ENCODE results near the gene BLOC1S6. TPM values are rescaled to one million over a fixed set of nuclear protein-coding genes. Genes with fewer than 3 reads are reported as not detected.

The BLOC1S6 gene
- total and polyA plus RNA-seq, 2 of the 13 experiments (the other 11 are each of a cell fraction or from before 2014, with no cell fraction given) = 11.8 to 44.3 TPM

DNA sequence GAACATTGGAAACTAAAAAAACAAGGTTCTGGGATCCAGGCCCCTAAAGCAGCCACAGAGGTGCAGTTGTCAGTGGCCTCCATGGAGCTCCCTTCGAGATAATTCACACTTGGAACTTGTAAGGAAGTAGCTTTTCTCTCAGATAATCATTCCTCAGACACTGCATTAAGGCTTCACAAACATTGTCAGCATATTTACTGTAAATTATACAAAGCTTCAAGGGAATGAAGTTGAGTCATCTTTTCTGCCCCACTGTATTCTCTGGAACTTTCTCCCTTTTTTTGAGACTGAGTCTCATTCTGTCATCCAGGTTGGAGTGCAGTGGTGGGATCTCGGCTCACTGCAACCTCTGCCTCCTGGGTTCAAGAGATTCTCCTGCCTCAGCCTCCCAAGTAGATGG lies 7.1 kb downstream of the BLOC1S6 start:
- ChIA-PET POLR2A (no interaction called here), CTCF (ENCODE audit: low intra/inter-chr PET ratio, low total read pairs) (no interaction called here)
- WGBS (ENCODE audit: low lambda C conversion rate) = 89% methylated on average over 2 of the region's 2 CpGs
- Histone ChIP-seq H3K27me3 (ENCODE audit: control insufficient read depth in 1 of 2, insufficient read depth in 2 of 2, low read length in 2 of 2) (no peaks in the 10 kb centered on the region), H3K36me3 (replicated peaks in 1 of 2; ENCODE audit: control insufficient read depth in 1 of 2, insufficient read depth in 2 of 2, low read length in 2 of 2) (peaks cover 2 to 24% of the 10 kb centered on the region in 2 experiments), H3K4me1 (ENCODE audit: insufficient read depth, low read length) (peaks cover 24% of the 10 kb centered on the region), H3K4me3 (replicated peaks in 1 of 3; ENCODE audit: insufficient read depth in 1 of 3, low read depth in 2 of 3, low read length in 3 of 3) (no peak overlapping the region), H3K9ac (ENCODE audit: insufficient read depth, low read depth, low read length) (no peak overlapping the region), H3K9me3 (ENCODE audit: low read length) (no peaks in the 10 kb centered on the region), H3K27ac (ENCODE audit: extremely low read length, insufficient read depth, low read length) (no peak overlapping the region), H3K79me2 (ENCODE audit: insufficient read depth, low read length) (peaks cover 39% of the 10 kb centered on the region), H4K20me1 (ENCODE audit: insufficient read depth, low read length) (no peaks in the 10 kb centered on the region), H2AFZ (ENCODE audit: low read length) (no peak overlapping the region), H3K4me2 (ENCODE audit: low read depth, low read length) (no peak overlapping the region)
- TF ChIP-seq ZNF775 (CRISPR knock-in tag; IDR thresholded peaks at IDR 0.05; ENCODE audit: borderline replicate concordance) (no peak), AGO1 (IDR thresholded peaks at IDR 0.05; ENCODE audit: low read depth, low read length, poor library complexity, severe bottlenecking) (no peak), TIGD3 (CRISPR knock-in tag; IDR thresholded peaks at IDR 0.05; ENCODE audit: borderline replicate concordance) (no peak), GFI1 (CRISPR knock-in tag; IDR thresholded peaks at IDR 0.05; ENCODE audit: borderline replicate concordance) (no peak), ZNF674 (CRISPR knock-in tag; IDR thresholded peaks at IDR 0.05; ENCODE audit: low read depth) (no peak), REL (CRISPR knock-in tag; conservative IDR thresholded peaks at IDR 0.05) (no peak), REXO4 (CRISPR knock-in tag; IDR thresholded peaks at IDR 0.05; ENCODE audit: borderline replicate concordance) (no peak), ZSCAN21 (CRISPR knock-in tag; IDR thresholded peaks at IDR 0.05; ENCODE audit: borderline replicate concordance) (no peak), MLX (CRISPR knock-in tag; IDR thresholded peaks at IDR 0.05) (no peak), SRSF9 (IDR thresholded peaks at IDR 0.05; ENCODE audit: borderline replicate concordance, insufficient read depth, low read depth, low read length, poor library complexity, severe bottlenecking) (no peak)
- DNase-seq (ENCODE audit: low spot score) = no peak
- in situ Hi-C loops (cut with HindIII; ENCODE audit: extremely low pct_ligation_motif_present, low pct_unique_long_range_greater_than_20kb) = no loop called here
- no TSS peak for BruUV-seq (replicated peaks)
- no peak for ATAC-seq
- intact Hi-C loops (cut with micrococcal nuclease; ENCODE audit: unreplicated experiment) = no loop called here
- no peak for FAIRE-seq

Data from HepG2 (cell line).